ENCODE measurements around the gene LPCAT3. TPM values are rescaled to one million over a fixed set of nuclear protein-coding genes. Genes with fewer than 3 reads are reported as not detected.

Gene LPCAT3
- total and polyA plus RNA-seq, 2 of the 13 experiments (the other 11 are each of a cell fraction or from before 2014, with no cell fraction given) = 44.5 to 64.3 TPM

DNA sequence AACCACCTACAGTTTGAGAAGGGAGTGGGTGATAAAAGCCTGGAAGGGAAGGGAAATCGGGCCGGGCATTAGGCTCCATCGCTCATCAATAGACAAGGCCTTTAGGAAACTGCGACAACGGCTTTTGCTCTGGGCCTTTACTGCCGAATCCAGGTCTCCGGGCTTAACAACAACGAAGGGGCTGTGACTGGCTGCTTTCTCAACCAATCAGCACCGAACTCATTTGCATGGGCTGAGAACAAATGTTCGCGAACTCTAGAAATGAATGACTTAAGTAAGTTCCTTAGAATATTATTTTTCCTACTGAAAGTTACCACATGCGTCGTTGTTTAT is 74.9 kb downstream of the LPCAT3 start (continued):
- TF ChIP-seq, protein P1, sequence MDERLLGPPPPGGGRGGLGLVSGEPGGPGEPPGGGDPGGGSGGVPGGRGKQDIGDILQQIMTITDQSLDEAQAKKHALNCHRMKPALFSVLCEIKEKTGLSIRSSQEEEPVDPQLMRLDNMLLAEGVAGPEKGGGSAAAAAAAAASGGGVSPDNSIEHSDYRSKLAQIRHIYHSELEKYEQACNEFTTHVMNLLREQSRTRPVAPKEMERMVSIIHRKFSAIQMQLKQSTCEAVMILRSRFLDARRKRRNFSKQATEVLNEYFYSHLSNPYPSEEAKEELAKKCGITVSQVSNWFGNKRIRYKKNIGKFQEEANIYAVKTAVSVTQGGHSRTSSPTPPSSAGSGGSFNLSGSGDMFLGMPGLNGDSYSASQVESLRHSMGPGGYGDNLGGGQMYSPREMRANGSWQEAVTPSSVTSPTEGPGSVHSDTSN (CRISPR knock-in tag; IDR thresholded peaks at IDR 0.05) = peak; percentile 82
- TF ChIP-seq DR1 (CRISPR knock-in tag; IDR thresholded peaks at IDR 0.05) (no peak), SMYD3 (CRISPR knock-in tag; IDR thresholded peaks at IDR 0.05) (no peak), RFX5 (IDR thresholded peaks at IDR 0.05; ENCODE audit: low read depth, low read length) (peak; percentile 89), ZNF724P (CRISPR knock-in tag; IDR thresholded peaks at IDR 0.05; ENCODE audit: borderline replicate concordance) (no peak), ZSCAN29 (CRISPR knock-in tag; conservative IDR thresholded peaks at IDR 0.05) (no peak), SMC3 (IDR thresholded peaks at IDR 0.05; ENCODE audit: low read length) (peak; percentile 4; the same call in 1 of the 2 replicates), ZNF780A (CRISPR knock-in tag; IDR thresholded peaks at IDR 0.05) (no peak), RBM39 (IDR thresholded peaks at IDR 0.05; ENCODE audit: low read depth, low read length, poor library complexity, severe bottlenecking) (peak; percentile 3), NFYC (CRISPR knock-in tag; IDR thresholded peaks at IDR 0.05) (peak; percentile 78), GLI4 (CRISPR knock-in tag; IDR thresholded peaks at IDR 0.05; ENCODE audit: borderline replicate concordance) (no peak), ZNF773 (CRISPR knock-in tag; IDR thresholded peaks at IDR 0.05; ENCODE audit: borderline replicate concordance) (no peak), HNF4A (CRISPR knock-in tag; IDR thresholded peaks at IDR 0.05) (no peak), ZNF781 (CRISPR knock-in tag; IDR thresholded peaks at IDR 0.05; ENCODE audit: borderline replicate concordance, not compliant biosample characterization) (peak; percentile 12), PRPF4 (IDR thresholded peaks at IDR 0.05; ENCODE audit: low read depth, low read length, poor library complexity, severe bottlenecking) (no peak), LCORL (IDR thresholded peaks at IDR 0.05) (no peak), LCORL (CRISPR knock-in tag; IDR thresholded peaks at IDR 0.05) (no peak)
- TF ChIP-seq, protein P2, sequence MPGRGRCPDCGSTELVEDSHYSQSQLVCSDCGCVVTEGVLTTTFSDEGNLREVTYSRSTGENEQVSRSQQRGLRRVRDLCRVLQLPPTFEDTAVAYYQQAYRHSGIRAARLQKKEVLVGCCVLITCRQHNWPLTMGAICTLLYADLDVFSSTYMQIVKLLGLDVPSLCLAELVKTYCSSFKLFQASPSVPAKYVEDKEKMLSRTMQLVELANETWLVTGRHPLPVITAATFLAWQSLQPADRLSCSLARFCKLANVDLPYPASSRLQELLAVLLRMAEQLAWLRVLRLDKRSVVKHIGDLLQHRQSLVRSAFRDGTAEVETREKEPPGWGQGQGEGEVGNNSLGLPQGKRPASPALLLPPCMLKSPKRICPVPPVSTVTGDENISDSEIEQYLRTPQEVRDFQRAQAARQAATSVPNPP (CRISPR knock-in tag; IDR thresholded peaks at IDR 0.05) = no peak
- TF ChIP-seq, protein P3, sequence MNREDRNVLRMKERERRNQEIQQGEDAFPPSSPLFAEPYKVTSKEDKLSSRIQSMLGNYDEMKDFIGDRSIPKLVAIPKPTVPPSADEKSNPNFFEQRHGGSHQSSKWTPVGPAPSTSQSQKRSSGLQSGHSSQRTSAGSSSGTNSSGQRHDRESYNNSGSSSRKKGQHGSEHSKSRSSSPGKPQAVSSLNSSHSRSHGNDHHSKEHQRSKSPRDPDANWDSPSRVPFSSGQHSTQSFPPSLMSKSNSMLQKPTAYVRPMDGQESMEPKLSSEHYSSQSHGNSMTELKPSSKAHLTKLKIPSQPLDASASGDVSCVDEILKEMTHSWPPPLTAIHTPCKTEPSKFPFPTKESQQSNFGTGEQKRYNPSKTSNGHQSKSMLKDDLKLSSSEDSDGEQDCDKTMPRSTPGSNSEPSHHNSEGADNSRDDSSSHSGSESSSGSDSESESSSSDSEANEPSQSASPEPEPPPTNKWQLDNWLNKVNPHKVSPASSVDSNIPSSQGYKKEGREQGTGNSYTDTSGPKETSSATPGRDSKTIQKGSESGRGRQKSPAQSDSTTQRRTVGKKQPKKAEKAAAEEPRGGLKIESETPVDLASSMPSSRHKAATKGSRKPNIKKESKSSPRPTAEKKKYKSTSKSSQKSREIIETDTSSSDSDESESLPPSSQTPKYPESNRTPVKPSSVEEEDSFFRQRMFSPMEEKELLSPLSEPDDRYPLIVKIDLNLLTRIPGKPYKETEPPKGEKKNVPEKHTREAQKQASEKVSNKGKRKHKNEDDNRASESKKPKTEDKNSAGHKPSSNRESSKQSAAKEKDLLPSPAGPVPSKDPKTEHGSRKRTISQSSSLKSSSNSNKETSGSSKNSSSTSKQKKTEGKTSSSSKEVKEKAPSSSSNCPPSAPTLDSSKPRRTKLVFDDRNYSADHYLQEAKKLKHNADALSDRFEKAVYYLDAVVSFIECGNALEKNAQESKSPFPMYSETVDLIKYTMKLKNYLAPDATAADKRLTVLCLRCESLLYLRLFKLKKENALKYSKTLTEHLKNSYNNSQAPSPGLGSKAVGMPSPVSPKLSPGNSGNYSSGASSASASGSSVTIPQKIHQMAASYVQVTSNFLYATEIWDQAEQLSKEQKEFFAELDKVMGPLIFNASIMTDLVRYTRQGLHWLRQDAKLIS (CRISPR knock-in tag; IDR thresholded peaks at IDR 0.05) = no peak
- TF ChIP-seq, protein P4, sequence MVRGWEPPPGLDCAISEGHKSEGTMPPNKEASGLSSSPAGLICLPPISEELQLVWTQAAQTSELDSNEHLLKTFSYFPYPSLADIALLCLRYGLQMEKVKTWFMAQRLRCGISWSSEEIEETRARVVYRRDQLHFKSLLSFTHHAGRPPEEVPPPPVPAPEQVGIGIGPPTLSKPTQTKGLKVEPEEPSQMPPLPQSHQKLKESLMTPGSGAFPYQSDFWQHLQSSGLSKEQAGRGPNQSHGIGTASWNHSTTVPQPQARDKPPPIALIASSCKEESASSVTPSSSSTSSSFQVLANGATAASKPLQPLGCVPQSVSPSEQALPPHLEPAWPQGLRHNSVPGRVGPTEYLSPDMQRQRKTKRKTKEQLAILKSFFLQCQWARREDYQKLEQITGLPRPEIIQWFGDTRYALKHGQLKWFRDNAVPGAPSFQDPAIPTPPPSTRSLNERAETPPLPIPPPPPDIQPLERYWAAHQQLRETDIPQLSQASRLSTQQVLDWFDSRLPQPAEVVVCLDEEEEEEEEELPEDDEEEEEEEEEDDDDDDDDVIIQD (CRISPR knock-in tag; IDR thresholded peaks at IDR 0.05; ENCODE audit: low read depth) = no peak
- TF ChIP-seq, protein P5, sequence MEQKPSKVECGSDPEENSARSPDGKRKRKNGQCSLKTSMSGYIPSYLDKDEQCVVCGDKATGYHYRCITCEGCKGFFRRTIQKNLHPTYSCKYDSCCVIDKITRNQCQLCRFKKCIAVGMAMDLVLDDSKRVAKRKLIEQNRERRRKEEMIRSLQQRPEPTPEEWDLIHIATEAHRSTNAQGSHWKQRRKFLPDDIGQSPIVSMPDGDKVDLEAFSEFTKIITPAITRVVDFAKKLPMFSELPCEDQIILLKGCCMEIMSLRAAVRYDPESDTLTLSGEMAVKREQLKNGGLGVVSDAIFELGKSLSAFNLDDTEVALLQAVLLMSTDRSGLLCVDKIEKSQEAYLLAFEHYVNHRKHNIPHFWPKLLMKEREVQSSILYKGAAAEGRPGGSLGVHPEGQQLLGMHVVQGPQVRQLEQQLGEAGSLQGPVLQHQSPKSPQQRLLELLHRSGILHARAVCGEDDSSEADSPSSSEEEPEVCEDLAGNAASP (CRISPR knock-in tag; IDR thresholded peaks at IDR 0.05; ENCODE audit: borderline replicate concordance) = no peak
- TF ChIP-seq, protein P6, sequence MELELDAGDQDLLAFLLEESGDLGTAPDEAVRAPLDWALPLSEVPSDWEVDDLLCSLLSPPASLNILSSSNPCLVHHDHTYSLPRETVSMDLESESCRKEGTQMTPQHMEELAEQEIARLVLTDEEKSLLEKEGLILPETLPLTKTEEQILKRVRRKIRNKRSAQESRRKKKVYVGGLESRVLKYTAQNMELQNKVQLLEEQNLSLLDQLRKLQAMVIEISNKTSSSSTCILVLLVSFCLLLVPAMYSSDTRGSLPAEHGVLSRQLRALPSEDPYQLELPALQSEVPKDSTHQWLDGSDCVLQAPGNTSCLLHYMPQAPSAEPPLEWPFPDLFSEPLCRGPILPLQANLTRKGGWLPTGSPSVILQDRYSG (CRISPR knock-in tag; IDR thresholded peaks at IDR 0.05) = no peak

Measured in HepG2 (cell line).